ENCODE data around the gene VTCN1.
A peak's percentile ranks its signal among the peaks of the same experiment; 100 is the strongest.
"Not testable (repeated sequence)": the region's sequence is repeated elsewhere in the genome, so short reads cannot be mapped to it uniquely, and the experiment has no call there.

Gene VTCN1

DNA sequence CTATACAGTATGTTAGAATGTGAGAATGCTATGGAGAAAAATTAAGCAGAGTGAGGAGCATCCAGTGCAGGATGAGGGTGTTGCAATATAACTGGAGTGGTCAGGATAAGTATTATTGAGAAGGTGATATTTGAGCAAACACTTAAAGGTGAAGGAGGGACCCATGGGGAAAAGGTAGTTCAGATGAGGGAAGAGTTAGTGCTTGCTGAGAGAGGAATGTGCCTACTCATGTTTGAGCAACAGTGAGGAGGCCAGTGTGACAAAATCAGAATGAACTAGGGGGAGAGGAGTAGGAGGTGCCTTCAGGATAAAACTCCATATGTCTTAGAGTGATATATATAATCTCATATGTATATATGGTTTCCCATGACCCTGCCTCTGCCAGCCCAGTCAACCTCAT, 82.9 kb downstream of the VTCN1 start:
- DNase-seq (ENCODE audit: low read depth in 4 of 4, low spot score in 1 of 4), result no peak

DNA sequence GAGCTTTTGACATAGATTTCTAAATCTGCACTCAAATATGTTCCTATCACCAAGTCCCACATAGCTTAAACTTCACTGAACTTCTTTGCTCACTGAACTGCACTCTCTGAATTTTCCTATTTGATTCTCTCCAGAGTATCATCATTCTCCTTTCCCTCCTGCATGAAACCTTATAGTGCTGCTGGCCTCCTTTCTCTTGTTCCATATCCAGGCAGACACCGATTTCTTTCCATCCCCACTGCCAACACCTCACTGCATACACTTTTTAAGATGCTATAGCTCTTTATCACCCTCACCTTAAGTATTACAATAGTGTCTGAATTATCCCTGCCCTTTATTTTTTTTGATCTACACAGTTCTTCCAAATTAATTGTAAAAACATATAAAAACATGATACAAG, 86.1 kb downstream of the VTCN1 start:
- no peak for DNase-seq (ENCODE audit: low read depth in 4 of 4, low spot score in 1 of 4)

DNA sequence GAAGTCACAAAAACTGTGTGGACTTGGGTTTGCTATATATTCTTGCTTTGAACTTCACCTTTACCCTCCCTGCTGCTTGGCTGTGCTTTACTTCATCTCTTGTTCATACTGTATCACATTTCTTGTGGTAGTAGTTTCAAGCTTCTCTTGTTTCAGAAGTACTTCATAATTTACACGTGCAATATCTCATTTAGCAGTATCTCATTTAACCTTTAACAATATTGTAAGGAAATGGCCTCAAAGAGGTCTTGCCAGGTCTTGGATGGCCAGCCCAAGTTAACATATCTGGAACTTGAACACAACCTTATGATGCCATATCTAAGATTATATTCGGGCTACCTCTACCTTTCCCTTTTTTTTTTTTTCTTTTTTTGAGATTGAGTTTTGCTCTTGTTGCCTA, 87.5 kb downstream of the VTCN1 start:
- no peak for DNase-seq (ENCODE audit: low read depth in 4 of 4, low spot score in 1 of 4)

DNA sequence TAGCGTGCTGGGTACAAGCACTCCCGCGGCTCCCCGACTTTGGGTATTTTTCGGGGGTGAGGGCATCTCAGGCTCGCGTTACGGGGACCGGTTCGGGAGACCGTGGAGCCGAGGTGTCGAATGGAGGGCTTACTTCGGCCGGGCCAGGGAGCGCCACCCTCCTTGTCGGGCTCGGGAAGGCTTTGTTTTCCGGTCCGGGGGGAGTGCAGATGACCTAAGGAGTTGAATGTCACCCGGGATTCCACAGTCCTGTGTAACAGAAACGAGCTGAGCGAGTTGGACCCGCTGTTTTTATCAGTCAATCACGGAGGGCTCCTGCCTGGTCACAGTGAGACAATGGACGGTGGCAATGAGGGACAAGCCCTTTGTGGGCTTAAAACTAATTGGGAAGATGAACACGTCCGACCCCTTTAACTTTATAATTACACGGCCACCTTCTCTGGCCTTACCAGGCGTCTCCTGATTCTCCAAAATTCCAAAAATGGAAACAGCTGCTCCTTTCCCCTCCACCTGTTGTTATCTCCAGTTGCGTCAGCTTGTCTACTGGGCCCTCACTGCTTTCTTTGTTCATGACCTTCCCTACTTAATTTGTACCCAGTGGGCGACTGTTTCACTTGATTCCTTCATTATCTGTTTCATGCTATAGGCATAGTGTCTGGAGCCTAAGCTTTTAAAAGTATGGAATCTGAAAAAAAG, 88.2 kb downstream of the VTCN1 start:
- DNase-seq (ENCODE audit: low read depth in 4 of 4, low spot score in 1 of 4), result no peak

DNA sequence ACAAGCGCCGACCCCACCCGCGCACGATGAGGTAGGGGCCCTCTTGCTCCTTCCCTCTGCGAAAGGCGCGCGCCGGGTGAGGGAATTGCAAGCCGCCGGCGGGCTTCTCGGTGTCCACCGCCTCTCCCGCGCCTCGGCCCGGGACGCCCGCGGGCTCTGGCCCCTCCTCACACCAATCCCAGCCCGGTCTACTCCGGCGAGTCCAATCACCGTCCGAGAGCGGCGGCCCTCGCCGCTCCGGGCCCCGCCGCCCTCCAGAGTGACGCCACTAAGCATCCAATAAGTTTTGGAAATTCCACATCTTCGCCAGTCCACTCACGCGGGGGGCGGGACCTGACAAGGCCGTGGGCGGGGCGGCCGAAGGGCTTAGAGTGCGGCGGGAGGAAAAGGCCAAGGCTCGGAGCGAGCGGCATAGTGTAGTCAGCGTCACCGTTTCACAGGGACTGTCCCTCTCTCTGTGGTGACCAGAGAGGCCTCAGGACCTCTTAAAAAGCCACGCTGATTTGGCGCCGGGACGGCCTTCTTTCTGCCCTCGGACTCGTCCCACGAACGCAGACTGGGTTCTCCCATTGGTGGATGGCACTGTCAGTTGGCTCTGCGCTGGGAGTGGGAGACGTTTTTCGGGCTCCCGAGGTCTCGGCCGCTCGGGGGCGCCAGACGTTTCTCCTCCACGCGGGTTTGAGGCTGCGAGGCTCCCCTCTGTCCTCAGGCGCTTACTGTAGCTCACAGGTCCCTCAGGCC, 89.0 kb downstream of the VTCN1 start, which contains the start of gene TRIM45:
Gene TRIM45, minus strand, starts transcription at position 161 of the 741 bp plus-strand sequence. CDS start 548 bp downstream, outside the sequence.
- peak; percentile 47 to 75 (median 62) for DNase-seq (ENCODE audit: low read depth in 4 of 4, low spot score in 1 of 4)

DNA sequence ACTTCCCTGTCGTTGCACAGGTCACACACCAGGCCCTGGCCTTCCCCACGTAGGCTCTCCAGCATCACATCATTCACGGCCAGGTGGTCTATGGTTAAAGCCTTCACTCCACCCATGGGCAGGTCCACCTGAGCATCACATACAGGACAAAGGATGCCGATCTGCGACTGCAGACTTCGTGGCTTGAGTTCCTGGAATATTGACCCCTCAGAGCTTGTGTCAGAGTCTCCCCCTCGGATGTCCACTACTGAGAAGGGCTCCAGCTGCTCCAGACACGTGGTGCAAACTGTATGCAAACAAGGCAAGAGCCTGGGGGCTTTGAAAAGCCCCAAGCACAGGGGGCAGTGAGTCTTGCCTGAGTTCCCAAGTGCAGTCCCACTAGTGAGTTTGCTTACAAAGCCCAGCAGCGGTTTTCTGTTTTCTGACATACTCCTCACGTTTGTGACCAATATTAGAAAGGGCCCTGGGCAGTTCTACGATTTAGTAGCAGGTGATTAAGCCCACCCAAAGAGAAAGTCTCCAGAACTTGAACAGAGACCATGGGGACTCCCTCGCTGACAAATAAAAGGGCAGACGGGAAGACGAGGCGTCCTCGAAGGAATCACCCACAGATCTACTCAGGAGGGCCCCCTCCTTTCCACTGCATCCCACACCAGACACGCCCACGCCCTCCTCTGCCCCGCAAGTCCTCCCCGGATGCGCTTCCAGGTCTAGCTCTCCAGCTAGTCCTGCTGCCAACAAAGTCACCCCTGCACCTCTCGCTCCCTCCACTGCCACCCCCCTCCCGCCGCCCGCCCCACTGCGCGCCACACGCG, 89.7 kb downstream of the VTCN1 start:
- DNase-seq (ENCODE audit: low read depth in 4 of 4, low spot score in 1 of 4), result no peak

DNA sequence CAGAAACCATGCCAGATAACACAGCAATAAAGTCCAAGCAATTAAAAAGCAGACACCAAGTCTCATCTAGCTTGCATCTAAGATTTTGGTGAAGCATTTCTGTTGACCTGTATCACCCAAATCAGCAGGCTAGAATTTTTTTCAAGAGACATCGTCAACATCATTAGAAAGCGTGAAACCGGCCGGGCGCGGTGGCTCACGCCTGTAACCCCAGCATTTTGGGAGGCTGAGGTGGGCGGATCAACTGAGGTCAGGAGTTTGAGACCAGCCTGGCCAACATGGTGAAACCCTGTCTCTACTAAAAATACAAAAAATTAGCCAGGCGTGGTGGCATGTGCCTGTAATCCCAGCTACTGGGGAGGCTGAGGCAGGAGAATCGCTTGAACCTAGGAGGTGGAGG, 91.6 kb downstream of the VTCN1 start:
- not testable (repeated sequence) for DNase-seq (ENCODE audit: low read depth in 4 of 4, low spot score in 1 of 4)

DNA sequence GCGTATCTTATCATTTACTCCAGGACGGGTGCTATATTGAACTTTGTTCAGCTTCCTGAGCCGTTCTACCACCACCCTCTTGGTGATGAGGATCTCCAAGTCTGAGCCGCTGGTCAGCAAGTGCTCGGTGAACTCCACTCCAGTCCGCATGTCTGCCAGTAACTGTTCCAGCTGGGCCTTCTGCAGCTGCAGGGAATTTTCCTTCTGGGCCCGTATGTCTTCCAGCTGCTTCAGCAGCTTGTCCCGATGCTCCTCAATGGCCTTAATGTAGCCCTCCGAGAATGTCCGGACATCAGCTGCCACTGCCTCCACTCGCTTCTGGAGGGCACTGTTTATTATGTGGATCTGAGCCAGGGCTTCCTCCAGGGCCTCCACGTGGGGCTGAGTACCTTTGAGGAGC, 92.6 kb downstream of the VTCN1 start:
- no peak for DNase-seq (ENCODE audit: low read depth in 4 of 4, low spot score in 1 of 4)

DNA sequence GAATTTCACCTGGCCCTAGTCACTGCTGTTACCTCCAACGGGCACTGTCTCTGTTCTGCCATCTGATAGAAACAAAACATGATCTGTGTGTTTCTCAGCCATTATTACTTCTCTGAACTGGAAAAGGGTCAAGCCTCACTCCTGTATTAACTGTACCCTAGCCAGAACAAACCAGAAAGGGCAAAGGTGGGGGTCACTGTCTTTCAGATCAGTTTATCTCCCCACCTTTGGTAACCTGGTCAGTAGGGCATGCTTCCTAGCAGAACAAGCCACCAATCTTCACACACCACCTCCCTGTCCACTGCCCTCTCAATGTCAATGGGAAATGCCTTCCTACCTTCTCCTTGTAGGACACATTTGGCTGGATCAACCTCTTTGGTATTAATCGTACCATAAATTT, 93.0 kb downstream of the VTCN1 start:
- DNase-seq (ENCODE audit: low read depth in 4 of 4, low spot score in 1 of 4), result no peak

DNA sequence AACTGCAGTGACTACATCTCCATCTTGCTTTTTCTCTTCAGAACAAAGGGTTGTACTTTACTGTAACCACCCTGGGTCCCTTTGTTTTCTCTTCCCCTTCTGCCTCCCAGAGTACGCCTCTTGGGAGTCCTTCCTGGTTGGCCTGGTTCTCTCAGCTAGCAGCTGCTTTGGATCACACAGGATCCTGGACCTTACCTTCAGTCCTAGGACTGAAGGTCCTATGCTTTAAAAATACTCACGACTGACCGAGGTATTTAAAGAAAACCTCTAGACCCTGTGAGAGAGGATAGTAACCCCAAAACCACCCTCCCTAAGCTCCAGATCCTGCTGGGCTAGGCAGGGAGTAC, 94.0 kb downstream of the VTCN1 start:
- no peak for DNase-seq (ENCODE audit: low read depth in 4 of 4, low spot score in 1 of 4)

DNA sequence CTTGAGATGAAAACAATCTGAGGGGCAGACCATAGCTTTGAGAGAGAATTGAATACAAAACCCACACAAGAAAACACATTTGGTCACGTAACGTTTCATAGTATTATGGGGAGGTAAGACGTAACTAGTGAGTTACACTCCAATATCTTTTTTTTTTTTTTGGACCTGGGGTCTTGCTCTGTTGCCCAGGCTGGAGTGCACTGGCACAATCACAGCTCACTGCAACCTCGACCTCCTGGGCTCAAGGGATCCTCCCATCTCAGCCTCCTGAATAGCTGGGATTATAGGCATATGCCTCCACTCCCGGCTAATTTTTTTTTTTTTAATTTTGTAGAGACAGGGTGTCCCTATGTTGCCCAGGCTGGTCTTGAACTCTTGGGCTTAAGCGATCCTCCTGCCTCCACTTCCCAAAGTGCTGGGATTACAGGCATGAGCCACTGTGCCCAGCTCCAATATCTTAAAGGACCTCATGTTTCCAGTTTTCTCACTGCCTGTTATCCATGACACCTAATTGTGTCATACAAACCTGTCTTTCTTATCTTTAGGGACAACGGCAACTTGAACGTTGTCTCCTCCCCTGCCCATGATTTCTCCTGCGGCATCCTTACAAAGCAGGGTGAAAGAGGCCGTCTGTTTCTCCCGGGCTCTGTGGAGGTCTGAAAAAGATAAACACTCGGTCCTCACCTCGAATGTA, 94.5 kb downstream of the VTCN1 start:
- no peak for DNase-seq (ENCODE audit: low read depth in 4 of 4, low spot score in 1 of 4)

DNA sequence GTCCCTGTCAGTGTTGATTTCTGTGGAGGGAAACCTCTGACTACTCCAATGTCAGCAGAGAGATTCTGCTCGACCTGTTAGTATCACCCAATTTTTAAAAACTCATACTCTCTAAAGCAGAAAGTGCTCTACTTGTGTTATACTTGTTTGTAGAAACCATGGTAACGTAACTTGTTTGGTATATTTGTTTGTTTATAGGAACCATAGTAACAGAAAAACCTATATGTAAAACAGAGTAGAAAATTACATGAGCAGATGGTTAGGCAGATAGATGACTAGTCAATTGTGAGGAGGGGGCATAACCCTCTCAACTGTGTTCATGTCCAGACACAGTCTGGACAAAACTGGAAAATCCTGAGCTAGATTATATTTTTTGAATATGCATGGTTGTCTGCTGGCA, 95.8 kb downstream of the VTCN1 start:
- no peak for DNase-seq (ENCODE audit: low read depth in 4 of 4, low spot score in 1 of 4)

DNA sequence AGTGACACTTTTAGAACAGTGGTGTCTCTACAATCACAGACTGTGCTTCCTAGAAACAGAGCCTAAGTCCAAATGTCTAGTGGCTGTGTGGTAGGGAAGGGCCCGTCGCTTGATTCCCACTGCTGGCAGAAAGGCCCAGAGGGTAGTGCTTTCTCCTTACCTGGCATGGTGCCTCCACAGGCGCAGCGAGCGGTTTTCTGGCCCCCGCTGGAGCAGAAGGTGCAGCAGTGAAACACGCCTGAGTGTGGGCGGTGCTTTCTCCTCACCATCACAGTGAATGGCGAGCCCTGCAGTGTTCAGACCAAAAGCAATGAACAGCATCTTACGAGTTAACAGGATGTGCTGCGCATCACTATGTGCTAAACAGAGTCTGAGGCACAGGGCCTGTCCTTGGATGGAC, 97.5 kb downstream of the VTCN1 start:
- no peak for DNase-seq (ENCODE audit: low read depth in 4 of 4, low spot score in 1 of 4)

DNA sequence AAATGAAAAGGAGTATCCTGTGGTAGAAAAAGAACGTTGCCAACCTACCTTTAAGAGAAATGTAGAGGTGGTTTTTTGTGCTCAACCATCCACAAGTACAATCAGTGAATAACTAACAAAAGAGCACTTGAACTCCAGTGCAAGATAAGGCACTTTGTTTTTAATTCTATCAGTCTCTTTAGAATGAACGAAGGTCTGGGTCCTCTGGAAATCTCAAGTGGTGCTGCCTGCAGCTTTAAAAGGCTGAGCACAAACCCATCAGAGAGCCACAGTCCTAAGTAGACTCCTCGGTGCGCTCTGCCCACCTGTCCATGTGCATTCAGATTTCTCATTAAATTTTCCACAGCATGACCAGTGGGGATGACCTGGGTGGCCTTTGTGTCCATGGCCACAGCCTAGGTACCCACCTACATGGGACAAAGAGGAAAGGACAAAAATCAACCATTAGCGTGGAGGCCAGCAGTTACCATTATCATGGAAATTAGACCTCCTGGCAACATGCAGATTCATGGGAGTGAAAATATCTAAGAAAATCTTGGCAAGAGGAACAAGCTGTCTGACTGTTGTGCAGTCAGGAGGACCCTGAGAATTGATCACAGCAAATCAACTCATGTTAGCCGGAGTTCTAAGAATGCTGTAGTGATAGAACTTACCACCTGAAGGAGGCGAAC, 98.5 kb downstream of the VTCN1 start:
- no peak for DNase-seq (ENCODE audit: low read depth in 4 of 4, low spot score in 1 of 4)

DNA sequence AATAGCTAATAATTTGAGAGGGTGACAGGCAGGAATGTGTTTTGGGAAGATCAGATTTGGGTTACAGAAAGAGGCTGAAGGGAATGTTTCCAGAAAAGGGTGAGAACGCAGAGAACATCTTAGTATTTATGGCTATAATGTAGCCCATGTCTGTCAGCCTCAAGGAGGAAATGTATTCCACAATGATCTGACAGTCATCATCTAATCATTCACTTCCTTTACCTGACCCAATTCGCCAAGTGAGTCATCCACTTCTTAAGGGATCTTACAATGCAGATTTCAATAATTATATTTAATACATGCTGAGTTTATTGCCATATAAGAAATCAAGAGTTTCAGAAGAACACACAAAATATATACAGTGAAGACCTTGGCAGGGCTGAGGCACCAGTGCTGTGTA, 100.0 kb downstream of the VTCN1 start:
- DNase-seq (ENCODE audit: low read depth in 4 of 4, low spot score in 1 of 4), result no peak

DNA sequence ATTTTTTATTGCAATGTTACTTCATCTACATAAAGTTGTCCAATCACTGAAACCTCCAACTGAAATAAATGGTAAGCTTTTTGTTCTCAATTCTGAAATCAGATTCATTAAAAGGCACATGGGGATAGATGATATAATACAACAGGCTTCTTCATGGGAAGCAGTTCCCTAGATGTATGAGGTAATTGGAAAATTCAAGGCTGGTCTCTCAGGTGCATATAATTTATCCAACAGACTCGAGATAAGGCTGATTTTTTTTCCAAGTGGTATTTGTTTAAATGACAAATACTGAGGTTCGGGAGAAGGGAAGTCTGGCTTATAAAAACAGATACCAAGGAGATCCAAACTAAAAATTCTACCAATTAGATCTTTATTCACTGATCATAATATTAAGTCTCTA, 103.4 kb downstream of the VTCN1 start:
- DNase-seq (ENCODE audit: low read depth in 4 of 4, low spot score in 1 of 4), result no peak

DNA sequence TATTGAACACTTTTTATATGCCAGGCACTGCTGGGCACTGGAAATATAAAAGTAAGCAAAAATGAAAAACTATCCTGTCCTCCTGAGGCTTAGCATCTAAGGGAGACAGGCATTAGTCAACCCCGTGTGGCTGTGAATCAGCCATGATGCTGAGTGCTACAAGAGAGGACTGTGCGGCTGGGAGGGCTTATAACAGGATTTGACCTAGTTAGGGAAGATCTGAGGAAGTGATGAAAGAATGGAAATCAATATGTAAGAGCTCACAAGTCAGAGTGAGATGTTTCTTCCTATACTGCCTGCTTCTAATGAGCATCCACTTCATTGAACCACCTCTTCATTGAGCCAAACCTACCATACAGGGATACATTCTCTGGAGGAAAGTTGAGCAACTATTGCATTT, 104.2 kb downstream of the VTCN1 start:
- DNase-seq (ENCODE audit: low read depth in 4 of 4, low spot score in 1 of 4), result no peak

DNA sequence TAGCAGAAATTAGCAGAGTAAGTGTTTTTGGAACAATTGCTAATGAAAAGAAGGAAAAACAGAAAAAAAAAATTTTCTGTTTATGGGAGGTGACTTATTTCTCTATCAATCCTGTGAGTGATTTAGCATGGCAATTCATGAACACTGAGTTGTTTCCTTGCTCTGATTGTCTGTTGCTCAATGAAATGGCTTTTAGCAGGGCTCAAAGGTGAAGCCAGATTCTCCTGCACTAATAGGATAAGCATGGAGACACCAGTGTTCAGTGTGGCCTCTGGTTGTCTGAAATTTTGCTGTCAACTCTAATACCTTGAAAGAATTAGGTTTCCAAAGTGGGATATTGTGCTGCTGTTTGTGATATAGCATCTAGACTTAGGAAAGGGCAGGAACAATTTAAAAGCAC, 105.0 kb downstream of the VTCN1 start:
- DNase-seq (ENCODE audit: low read depth in 4 of 4, low spot score in 1 of 4), result no peak

DNA sequence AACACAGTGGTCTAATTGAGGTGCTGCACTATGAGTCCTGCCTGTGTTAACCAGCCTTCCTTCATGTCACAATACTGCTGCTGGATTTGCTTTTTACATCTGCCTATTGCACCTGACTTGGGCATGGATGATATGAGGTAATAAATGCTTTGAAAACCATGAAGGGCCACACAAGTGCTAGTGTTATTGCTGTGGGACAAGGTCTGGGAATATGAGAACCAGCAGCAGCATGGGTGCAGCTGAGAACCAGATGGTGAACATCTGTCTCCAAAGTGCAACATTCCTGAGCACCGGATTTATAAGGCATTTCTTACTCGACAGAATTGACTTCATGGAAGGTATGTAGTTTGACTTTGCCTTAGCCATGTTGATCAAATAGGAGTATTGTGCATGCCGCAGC, 105.7 kb downstream of the VTCN1 start:
- DNase-seq (ENCODE audit: low read depth in 4 of 4, low spot score in 1 of 4), result no peak

DNA sequence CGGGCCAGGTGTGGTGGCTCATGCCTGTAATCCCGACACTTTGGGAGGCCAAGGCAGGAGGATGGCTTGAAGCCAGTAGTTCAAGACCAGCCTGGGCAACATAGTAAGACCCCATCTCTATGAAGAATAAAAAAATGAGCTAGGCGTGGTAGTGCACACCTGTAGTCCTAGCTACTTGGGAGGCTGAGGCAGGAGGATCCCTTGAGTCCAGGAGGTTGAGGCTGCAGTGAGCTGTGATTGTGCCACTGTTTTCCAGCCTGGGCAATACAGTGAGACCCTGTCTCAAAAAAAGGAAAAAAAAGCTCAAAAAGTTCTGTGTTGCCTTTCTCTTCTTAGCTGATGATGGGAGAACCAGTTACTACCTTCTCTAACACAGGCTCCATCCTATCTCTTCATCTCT, 108.9 kb downstream of the VTCN1 start:
- DNase-seq (ENCODE audit: low read depth in 4 of 4, low spot score in 1 of 4), result not testable (repeated sequence)

DNA sequence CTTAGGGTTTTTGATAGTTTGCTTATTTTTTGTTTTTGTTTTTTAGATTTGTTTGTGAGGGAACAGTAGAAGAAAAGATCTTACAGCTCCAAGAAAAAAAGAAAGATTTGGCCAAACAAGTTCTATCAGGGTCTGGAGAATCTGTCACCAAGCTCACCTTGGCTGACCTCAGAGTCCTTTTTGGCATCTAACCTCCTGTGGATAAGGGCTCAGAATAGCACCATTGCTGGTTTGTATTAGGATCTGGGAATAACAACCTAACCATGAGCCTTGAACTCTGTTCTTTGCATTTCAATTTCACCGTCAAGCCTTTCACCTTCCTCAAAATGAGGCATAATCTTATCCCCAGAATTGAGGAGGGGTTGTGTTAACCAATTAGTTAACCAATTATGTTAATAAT, 109.4 kb downstream of the VTCN1 start:
- DNase-seq (ENCODE audit: low read depth in 4 of 4, low spot score in 1 of 4), result no peak

Data from stimulated activated CD4-positive, alpha-beta T cell treated with anti-CD3 and anti-CD28 coated beads, Interleukin-1b, Interleukin-23, amount 100 ng/mL, for 24 hours (primary cell).